SK-MEL-5 (cell line): ENCODE results near the gene PCDH8. TPM values are rescaled to one million over a fixed set of nuclear protein-coding genes. Genes with fewer than 3 reads are reported as not detected.

Experiments used
- DNase-seq: peaks from one replicate; pipeline ENCODE4 v3.0.0-alpha.2; 2016; ENCODE audit warnings: low read depth, low spot score
- in situ Hi-C: cut with HindIII; loops from 2 replicates; pipeline ENCODE4 v1.10.0; 2016; ENCODE audit warnings: low sequenced_read_pairs, high pct_unique_total_duplicates, low pct_unique_long_range_greater_than_20kb
- small RNA-seq, 2 experiments: library from RNA; depleted of rRNA; stranded (forward); fragments of <200 nt; gene quantifications; one replicate each; pipeline ENCODE3, GENCODE V24; 2014
- total RNA-seq: library from RNA; depleted of rRNA; stranded (reverse); fragments of >200 nt; shearing (Covaris generic); gene quantifications from 2 replicates; pipeline ENCODE4 v1.2.3, GENCODE V29; 2014; rRNA removed

Gene PCDH8
- total RNA-seq, 1 experiment from 2014 or later = not detected

DNA sequence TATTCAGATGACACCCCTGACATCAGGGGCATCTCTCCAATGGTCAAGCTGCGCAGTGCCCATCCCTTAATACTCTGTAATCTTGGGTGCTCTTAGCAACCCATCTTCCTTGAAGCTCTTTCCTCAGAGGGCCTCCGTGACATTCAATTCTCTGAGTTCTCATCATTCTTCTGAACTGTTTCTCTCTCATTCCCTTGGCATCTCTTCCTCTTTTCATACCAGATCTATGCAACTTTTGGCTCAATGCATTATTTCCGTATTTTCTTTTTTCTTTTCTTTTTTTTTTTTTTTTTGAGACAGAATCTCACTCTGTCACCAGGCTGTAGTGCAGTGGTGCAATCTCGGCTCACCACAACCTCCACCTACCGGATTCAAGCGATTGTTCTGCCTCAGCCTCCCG lies 53.9 kb downstream of the PCDH8 start:
- in situ Hi-C loops = no loop called here
- DNase-seq = no peak

DNA sequence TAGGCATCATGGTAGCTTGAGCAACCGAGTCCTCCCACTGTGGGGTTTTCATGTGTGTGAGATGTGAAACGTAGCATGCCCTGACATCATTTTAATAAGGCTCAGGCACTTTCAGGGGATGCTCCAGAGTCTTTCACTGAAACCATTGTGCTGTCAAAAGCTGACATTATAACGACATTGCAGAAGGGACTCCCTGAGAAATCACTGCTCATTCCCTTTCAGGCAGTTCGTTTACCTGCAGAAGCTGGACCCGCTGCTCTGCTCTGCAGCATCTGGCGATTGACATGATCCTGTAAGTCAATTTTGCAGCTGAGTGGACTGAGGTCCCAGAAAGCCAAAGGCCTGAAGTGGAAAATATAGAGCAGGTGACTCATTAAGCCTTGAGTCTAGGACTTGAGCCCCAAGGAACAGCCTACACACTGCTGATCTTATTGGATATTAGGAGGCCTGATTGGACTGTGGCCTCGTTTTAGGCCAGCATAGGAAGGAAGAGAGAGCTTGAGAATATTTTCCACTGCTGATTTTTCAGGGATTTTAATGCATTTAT lies 54.9 kb downstream of the PCDH8 start:
- in situ Hi-C loops = no loop called here
- DNase-seq = no peak

Small RNAs within 50 kb of the gene (small RNA-seq; reads per million reads assigned to genes)
- gene MIR759 = 0 reads per million in 2 experiments

Other genes starting within 250 kb of the PCDH8 start
- gene HNRNPA1L2, start 206.2 kb downstream of the PCDH8 start, total RNA-seq = 0.77 and 2.3 TPM in 2 replicates
- gene SUGT1, start 195.8 kb downstream of the PCDH8 start, total RNA-seq = 40.8 and 43.8 TPM in 2 replicates
- gene CNMD, start 108.8 kb downstream of the PCDH8 start, total RNA-seq = not detected in 2 replicates
- gene OLFM4, start 180.2 kb upstream of the PCDH8 start, total RNA-seq = not detected in 2 replicates